Measurements from ENCODE around the gene ELL. TPM values are rescaled to one million over a fixed set of nuclear protein-coding genes. Genes with fewer than 3 reads are reported as not detected.

ELL gene
- total and polyA plus RNA-seq, 2 donors (not counting 3 experiments of a cell fraction or from before 2014, with no cell fraction given): 9.9 to 18.2 TPM

- dilution Hi-C loops (cut with MboI; ENCODE audit: extremely low pct_ligation_motif_present, low sequenced_read_pairs): no loop called here
- no peak overlapping the region for H3K4me2 ChIP-seq (ENCODE audit: insufficient read depth, low read length)
- peaks cover 0 to 2% of the 10 kb centered on the region in 2 experiments for H3K36me3 ChIP-seq (ENCODE audit: control insufficient read depth in 2 of 2, extremely low read depth in 1 of 2, insufficient read depth in 2 of 2, low read length in 2 of 2)
- no peaks in the 10 kb centered on the region for H4K20me1 ChIP-seq (replicated peaks; ENCODE audit: control insufficient read depth, extremely low read depth, insufficient read depth, low read length)
- no peak overlapping the region for H2AFZ ChIP-seq (ENCODE audit: low read depth, low read length)
- H3K9ac ChIP-seq (replicated peaks; ENCODE audit: extremely low read depth, insufficient read depth, low read length): no peak overlapping the region
- no peak for DNase-seq (ENCODE audit: low read depth, low spot score)
- peaks cover 42% of the 10 kb centered on the region for H3K79me2 ChIP-seq (ENCODE audit: control insufficient read depth, insufficient read depth, low read length)
- TF ChIP-seq GATA2 (IDR thresholded peaks at IDR 0.05; ENCODE audit: insufficient read depth, insufficient read length, low read depth, low read length) (no peak), JUN (IDR thresholded peaks at IDR 0.05; ENCODE audit: borderline replicate concordance, insufficient read depth, insufficient read length, low read depth) (no peak), FOS (IDR thresholded peaks at IDR 0.05; ENCODE audit: borderline replicate concordance, insufficient read depth, low read length) (no peak), POLR2A (IDR thresholded peaks at IDR 0.05; ENCODE audit: low read depth, low read length) (no peak)
- intact Hi-C loops (cut with micrococcal nuclease): no loop called here
- ChIA-PET CTCF (interaction anchor here (1.5 to 2.1 kb wide), 2 partner anchors 9 to 13 kb away, joined by 10 to 13 read pairs; partner anchors contain the start of gene SSBP4), POLR2A (no interaction called here)
- H3K9me3 ChIP-seq (replicated peaks; ENCODE audit: control insufficient read depth, insufficient read depth, low read length): no peaks in the 10 kb centered on the region
- FAIRE-seq: no peak
- BruUV-seq (replicated peaks): no TSS peak
- H3K4me3 ChIP-seq (replicated peaks in 1 of 3; ENCODE audit: insufficient read depth in 1 of 3, low read depth in 1 of 3, low read length in 3 of 3): no peak overlapping the region
- no peaks in the 10 kb centered on the region for H3K9me1 ChIP-seq (replicated peaks; ENCODE audit: control insufficient read depth, extremely low read depth, insufficient read depth, low read length)
- no peak overlapping the region for H3K27ac ChIP-seq (ENCODE audit: insufficient read depth, low read depth, low read length)
- H3K4me1 ChIP-seq (ENCODE audit: control insufficient read depth, extremely low read depth, insufficient read depth, low read length): peaks cover 9% of the 10 kb centered on the region
- H3K27me3 ChIP-seq (ENCODE audit: control insufficient read depth in 2 of 2, insufficient read depth in 2 of 2, low read length in 2 of 2): no peaks in the 10 kb centered on the region
Observed at GRCh38 chr19:18427743-18428113, 94.1 kb downstream of the ELL start.

- CTCF ChIA-PET: interaction anchor here (2.1 kb wide), 1 partner anchor 12 kb away, joined by 10 read pairs; no protein-coding TSS in a partner anchor
- no peak for FAIRE-seq
- POLR2A ChIA-PET: no interaction called here
Observed at GRCh38 chr19:18427080-18427742, 94.7 kb downstream of the ELL start.

More at GRCh38 chr19:18427080-18427742, 94.7 kb downstream of the ELL start:
- dilution Hi-C loops (cut with MboI; ENCODE audit: extremely low pct_ligation_motif_present, low sequenced_read_pairs) (no loop called here), intact Hi-C loops (cut with micrococcal nuclease) (no loop called here)
- BruUV-seq (replicated peaks): no TSS peak
- Histone ChIP-seq H3K4me1 (ENCODE audit: control insufficient read depth, extremely low read depth, insufficient read depth, low read length) (peaks cover 12% of the 10 kb centered on the region), H3K79me2 (ENCODE audit: control insufficient read depth, insufficient read depth, low read length) (peaks cover 47% of the 10 kb centered on the region), H3K4me3 (replicated peaks in 1 of 3; ENCODE audit: insufficient read depth in 1 of 3, low read depth in 1 of 3, low read length in 3 of 3) (no peak overlapping the region), H4K20me1 (replicated peaks; ENCODE audit: control insufficient read depth, extremely low read depth, insufficient read depth, low read length) (no peaks in the 10 kb centered on the region), H3K9me1 (replicated peaks; ENCODE audit: control insufficient read depth, extremely low read depth, insufficient read depth, low read length) (no peaks in the 10 kb centered on the region), H2AFZ (ENCODE audit: low read depth, low read length) (no peak overlapping the region), H3K9me3 (replicated peaks; ENCODE audit: control insufficient read depth, insufficient read depth, low read length) (no peaks in the 10 kb centered on the region), H3K36me3 (ENCODE audit: control insufficient read depth in 2 of 2, extremely low read depth in 1 of 2, insufficient read depth in 2 of 2, low read length in 2 of 2) (peaks cover 0 to 2% of the 10 kb centered on the region in 2 experiments), H3K9ac (replicated peaks; ENCODE audit: extremely low read depth, insufficient read depth, low read length) (no peak overlapping the region), H3K27ac (ENCODE audit: insufficient read depth, low read depth, low read length) (no peak overlapping the region), H3K4me2 (ENCODE audit: insufficient read depth, low read length) (no peak overlapping the region), H3K27me3 (ENCODE audit: control insufficient read depth in 2 of 2, insufficient read depth in 2 of 2, low read length in 2 of 2) (no peaks in the 10 kb centered on the region)
- TF ChIP-seq FOS (IDR thresholded peaks at IDR 0.05; ENCODE audit: borderline replicate concordance, insufficient read depth, low read length) (no peak), POLR2AphosphoS5 (IDR thresholded peaks at IDR 0.05; ENCODE audit: insufficient read depth, low read depth, low read length) (no peak), EZH2 (IDR thresholded peaks at IDR 0.05; ENCODE audit: borderline replicate concordance, low read depth, low read length, severe bottlenecking) (no peak), GATA2 (IDR thresholded peaks at IDR 0.05; ENCODE audit: insufficient read depth, insufficient read length, low read depth, low read length) (no peak), JUN (IDR thresholded peaks at IDR 0.05; ENCODE audit: borderline replicate concordance, insufficient read depth, insufficient read length, low read depth) (no peak), MAX (IDR thresholded peaks at IDR 0.05; ENCODE audit: insufficient read depth, insufficient read length) (no peak), CTCF (IDR thresholded peaks at IDR 0.05; ENCODE audit: extremely low read depth in 1 of 2, insufficient read depth in 1 of 2, low read depth in 1 of 2, low read length in 2 of 2) (no peak), POLR2A (IDR thresholded peaks at IDR 0.05; ENCODE audit: low read depth, low read length) (no peak), MYC (IDR thresholded peaks at IDR 0.05; ENCODE audit: low read depth, low read length) (no peak)
- no peak for DNase-seq (ENCODE audit: low read depth, low spot score)
